Activated naive CD8-positive, alpha-beta T cell (primary cell): ENCODE results near the gene ACOD1.
"Not testable (repeated sequence)": the region's sequence is repeated elsewhere in the genome, so short reads cannot be mapped to it uniquely, and the experiment has no call there.

Experiments
- H3K27ac Mint-ChIP-seq: one replicate; pipeline ENCODE4 v1.8.0; 2021; ENCODE audit warnings: mixed read lengths
- H3K27me3 Mint-ChIP-seq: one replicate; pipeline ENCODE4 v1.8.0; 2021; ENCODE audit warnings: mixed read lengths
- H3K36me3 Mint-ChIP-seq: one replicate; pipeline ENCODE4 v1.8.0; 2021; ENCODE audit warnings: mixed read lengths
- H3K4me1 Mint-ChIP-seq: one replicate; pipeline ENCODE4 v1.8.0; 2021; ENCODE audit warnings: low read depth, mixed read lengths
- H3K4me3 Mint-ChIP-seq: one replicate; pipeline ENCODE4 v1.8.0; 2021; ENCODE audit warnings: mild to moderate bottlenecking, mixed read lengths
- H3K9me3 Mint-ChIP-seq: one replicate; pipeline ENCODE4 v1.8.0; 2021; ENCODE audit warnings: low read depth, mixed read lengths

Gene ACOD1

DNA sequence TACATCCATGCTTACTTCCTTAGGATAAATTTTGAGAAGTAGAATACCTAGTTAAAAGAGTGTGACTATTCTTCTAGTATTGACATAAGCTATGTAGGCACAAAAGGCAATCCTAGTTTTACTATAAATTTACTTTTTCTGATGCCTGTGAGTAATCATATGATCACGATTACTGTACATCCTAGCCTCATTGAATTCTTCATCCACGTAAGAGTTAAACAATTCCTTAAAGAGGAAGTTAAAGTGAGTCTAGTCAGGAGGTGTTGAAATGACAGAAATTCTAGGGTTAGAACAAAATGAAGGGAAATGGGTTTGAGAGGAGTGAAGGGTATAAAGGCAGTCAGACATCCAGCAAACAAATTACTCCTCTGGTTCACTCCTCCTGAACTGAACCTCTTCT lies at the start of gene ACOD1:
Gene ACOD1 (plus strand): TSS at position 363 of the 400 bp plus-strand sequence. CDS start 48 bp downstream, outside the sequence.
- Mint-ChIP-seq H3K4me1 (no peaks in the 10 kb centered on the region), H3K4me3 (no peak within 1 kb of the TSS), H3K27ac (no peak within 1 kb of the TSS), H3K9me3 (peaks cover 3% of the 10 kb centered on the region), H3K36me3 (no peaks in the 10 kb centered on the region), H3K27me3 (peaks cover 5% of the 10 kb centered on the region)

DNA sequence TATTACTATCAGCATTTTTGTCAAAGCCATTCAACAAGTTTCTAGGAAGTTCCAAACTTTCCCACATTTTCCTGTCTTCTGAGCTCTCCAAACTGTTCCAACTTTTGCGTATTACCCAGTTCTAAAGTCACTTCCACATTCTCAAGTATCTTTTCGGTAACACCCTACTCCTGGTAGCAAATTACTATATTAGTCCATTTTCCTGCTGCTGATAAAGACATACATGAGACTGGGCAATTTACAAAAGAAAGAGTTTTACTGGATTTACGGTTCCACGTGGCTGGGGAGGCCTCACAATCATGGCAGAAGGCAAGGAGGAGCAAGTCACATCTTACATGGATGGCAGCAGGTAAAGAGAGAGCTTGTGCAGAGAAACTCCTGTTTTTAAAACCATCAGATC lies 49.2 kb upstream of the ACOD1 start:
- not testable (repeated sequence) for H3K27me3 Mint-ChIP-seq, H3K9me3 Mint-ChIP-seq, H3K4me3 Mint-ChIP-seq, H3K36me3 Mint-ChIP-seq, H3K27ac Mint-ChIP-seq
- peaks cover 14% of the 10 kb centered on the region for H3K4me1 Mint-ChIP-seq

DNA sequence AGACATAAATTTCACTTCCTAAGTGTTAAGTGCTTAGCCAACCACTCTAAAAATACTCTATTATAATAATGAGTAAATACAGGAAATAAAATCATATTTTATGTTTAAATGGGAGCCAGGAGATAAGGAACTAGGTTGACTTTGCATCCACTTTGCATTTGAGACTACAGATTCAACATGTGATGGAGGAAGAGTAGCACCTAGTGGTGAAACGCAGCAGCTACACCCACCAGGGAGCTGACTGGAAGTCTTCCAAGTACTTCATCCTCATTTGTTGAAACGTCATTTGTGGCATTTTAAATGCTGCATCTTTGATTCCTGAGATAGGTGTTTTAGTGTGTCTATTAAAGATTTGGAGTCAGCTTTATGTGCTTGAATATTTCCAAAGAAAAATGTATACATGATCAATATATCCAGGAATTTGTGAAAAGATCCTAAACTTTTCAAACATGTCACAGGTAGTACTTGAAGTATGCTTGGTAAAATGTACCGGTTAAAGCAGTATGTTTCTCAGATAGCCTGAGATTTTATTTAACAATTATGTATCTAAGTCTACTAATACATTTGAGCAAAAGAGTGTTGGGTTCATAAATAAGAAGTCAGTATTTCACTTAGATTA lies 44.7 kb upstream of the ACOD1 start:
- Mint-ChIP-seq H3K27me3 (peaks cover 5% of the 10 kb centered on the region), H3K27ac (no peak overlapping the region)

DNA sequence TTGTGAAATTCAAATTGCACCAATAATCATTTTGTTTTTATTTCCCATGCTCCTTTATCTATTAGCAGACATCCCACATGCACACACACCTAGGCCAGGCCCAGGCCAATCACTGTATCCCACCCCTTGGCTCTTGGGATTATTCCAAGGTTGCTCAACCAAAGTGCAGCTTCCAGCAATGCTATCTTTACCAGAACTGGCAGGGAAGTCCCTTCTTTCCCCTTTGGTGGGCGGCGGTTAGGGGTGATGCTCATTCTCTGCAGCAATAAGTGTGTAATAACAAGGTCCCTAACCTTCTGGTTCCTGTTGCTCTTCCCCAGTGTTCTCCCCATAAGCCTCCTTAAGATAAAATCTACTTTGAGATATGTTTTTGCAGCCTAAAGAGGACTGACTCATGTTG lies 43.8 kb upstream of the ACOD1 start:
- no peaks in the 10 kb centered on the region for H3K36me3 Mint-ChIP-seq
- H3K27ac Mint-ChIP-seq: no peak overlapping the region
- no peaks in the 10 kb centered on the region for H3K9me3 Mint-ChIP-seq
- no peak overlapping the region for H3K4me3 Mint-ChIP-seq
- H3K27me3 Mint-ChIP-seq: peaks cover 5% of the 10 kb centered on the region
- H3K4me1 Mint-ChIP-seq: no peaks in the 10 kb centered on the region

More for the DNA sequence above, 44.7 kb upstream of the ACOD1 start:
- Mint-ChIP-seq H3K36me3 (no peaks in the 10 kb centered on the region), H3K4me3 (no peak overlapping the region), H3K9me3 (peaks cover 5% of the 10 kb centered on the region), H3K4me1 (no peaks in the 10 kb centered on the region)

DNA sequence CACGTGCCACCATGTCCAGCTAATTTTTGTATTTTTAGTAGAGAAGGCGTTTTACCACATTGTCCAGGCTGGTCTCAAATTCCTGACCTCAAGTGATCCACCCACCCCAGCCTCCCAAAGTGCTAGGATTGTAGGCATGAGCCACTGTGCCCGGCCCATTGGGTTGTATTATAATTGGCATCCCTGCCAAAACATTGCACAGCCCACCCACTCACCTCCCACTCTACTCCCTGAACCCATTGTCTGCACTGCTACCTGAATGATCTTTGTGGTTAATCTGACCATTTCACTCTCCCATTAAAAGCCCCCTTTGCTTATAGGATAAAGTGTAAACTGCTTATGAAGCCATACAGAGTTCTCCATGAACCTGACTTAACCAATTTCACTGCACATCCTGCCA lies 35.8 kb upstream of the ACOD1 start:
- H3K27ac Mint-ChIP-seq: no peak overlapping the region
- H3K4me1 Mint-ChIP-seq: no peaks in the 10 kb centered on the region
- H3K27me3 Mint-ChIP-seq: peaks cover 6% of the 10 kb centered on the region
- H3K9me3 Mint-ChIP-seq: no peaks in the 10 kb centered on the region
- H3K36me3 Mint-ChIP-seq: no peaks in the 10 kb centered on the region
- no peak overlapping the region for H3K4me3 Mint-ChIP-seq

DNA sequence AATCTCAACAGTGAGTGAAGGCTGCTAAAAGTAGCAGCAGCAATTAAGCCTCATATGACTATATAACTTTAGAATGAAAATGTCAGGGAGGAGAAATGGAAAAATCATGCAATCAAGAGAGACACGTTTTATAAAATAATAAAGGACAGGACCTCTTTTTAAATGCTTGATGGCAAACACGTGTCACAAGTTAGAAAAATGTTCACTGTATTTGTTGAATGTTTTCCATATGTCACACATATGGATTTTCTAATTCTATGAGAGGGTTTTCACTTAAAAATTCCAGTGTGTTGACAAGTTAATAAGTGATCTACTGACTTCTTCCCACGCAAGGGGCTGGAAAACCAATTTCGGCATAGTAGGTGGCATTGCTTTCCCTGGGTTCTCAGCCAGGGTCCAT lies 34.4 kb upstream of the ACOD1 start:
- Mint-ChIP-seq H3K9me3 (no peaks in the 10 kb centered on the region), H3K4me1 (no peaks in the 10 kb centered on the region), H3K27ac (no peak overlapping the region), H3K27me3 (peaks cover 8% of the 10 kb centered on the region), H3K36me3 (no peaks in the 10 kb centered on the region), H3K4me3 (no peak overlapping the region)

DNA sequence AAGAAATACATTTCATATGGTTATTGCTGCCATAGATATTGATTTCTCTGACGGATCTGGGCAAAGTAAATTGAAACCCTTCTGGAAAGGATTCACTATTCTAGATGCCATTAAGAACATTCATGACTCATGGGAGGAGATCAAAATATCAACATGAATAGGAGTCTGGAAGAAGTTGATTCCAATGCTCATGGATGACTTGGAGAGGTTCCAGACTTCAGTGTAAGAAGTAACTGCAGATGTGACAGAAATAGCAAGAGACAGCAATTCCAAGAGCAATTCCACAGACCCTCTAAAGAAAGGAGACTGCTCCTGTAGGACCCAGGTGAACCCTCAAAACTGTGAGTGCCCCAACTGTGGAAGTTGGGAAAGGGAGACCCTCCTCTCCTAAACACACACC lies 31.2 kb upstream of the ACOD1 start:
- peaks cover 18% of the 10 kb centered on the region for H3K27me3 Mint-ChIP-seq
- no peak overlapping the region for H3K4me3 Mint-ChIP-seq
- H3K27ac Mint-ChIP-seq: no peak overlapping the region
- no peaks in the 10 kb centered on the region for H3K4me1 Mint-ChIP-seq
- H3K9me3 Mint-ChIP-seq: peaks cover 8% of the 10 kb centered on the region
- peaks cover 3% of the 10 kb centered on the region for H3K36me3 Mint-ChIP-seq

DNA sequence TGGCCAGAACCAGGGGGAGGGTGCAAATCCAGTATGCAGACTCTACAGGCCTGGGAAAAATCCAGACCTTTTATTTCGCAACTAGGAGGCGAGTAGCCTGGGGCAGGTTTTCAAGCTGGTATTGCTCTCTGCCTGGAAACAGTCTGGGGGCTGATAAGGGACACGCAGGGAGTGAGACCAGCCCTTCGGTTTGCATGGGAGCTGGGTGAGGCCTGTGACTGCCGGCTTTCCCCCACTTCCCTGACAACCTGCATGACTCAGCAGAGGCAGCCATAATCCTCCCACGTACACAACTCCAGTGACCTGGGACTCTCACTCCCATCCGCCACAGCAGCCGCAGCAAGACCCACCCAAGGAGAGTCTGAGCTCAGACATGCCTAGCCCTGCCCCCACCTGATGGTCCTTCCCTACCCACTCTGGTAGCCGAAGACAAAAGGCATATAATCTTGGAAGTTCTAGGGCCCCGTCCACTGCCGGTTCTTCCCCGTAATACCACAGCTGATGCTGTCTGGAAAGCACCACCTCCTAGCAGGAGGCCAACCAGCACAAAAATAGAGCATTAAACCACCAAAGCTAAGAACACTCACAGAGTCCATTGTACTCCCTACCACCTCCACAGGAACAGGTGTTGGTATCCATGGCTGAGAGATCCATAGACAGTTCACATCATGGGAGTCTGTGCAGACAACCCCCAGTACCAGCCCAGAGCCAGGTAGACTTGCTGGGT lies 30.4 kb upstream of the ACOD1 start:
- H3K9me3 Mint-ChIP-seq, H3K36me3 Mint-ChIP-seq, H3K4me1 Mint-ChIP-seq, H3K4me3 Mint-ChIP-seq, H3K27ac Mint-ChIP-seq: not testable (repeated sequence)
- peaks cover 18% of the 10 kb centered on the region for H3K27me3 Mint-ChIP-seq

DNA sequence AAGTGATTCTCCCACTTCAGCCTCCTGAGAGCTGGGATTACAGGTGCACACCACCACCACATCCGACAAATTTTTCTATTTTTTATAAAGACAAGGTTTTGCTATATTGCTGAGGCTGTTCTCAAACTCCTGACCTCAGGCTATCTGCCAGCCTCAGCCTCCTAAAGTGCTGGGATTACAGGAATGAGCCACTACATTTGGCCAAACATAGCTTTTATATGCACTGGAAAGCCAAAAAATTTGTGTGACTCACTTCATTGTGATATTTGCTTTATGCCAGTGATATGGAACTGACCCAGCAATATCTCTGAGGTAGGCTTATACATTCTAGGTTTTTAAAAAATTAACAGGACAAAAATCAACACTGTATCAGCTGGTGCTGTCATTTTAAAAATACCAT lies 26.8 kb upstream of the ACOD1 start:
- peaks cover 14% of the 10 kb centered on the region for H3K27me3 Mint-ChIP-seq
- H3K9me3 Mint-ChIP-seq: peaks cover 8% of the 10 kb centered on the region
- H3K36me3 Mint-ChIP-seq: peaks cover 3% of the 10 kb centered on the region
- no peaks in the 10 kb centered on the region for H3K4me1 Mint-ChIP-seq
- H3K4me3 Mint-ChIP-seq: no peak overlapping the region
- no peak overlapping the region for H3K27ac Mint-ChIP-seq

DNA sequence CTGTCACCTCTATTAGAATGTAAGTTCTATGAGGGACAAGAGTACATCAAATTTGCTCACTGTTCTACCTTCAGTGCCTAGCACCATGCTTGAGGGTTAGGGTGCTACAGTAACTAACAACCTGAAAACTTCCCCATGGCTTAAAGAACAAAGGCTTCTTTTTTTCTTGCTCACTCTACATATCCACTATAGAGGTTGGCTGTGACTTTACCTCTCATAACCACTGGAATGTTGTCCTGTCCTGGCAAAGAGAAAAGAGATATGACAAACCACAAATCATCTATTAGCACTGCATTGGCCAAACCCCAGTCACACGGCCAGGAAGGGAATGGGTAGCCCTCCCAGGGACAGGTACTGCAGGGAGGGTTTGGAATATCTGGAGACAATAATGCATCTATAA lies 23.2 kb upstream of the ACOD1 start:
- Mint-ChIP-seq H3K27me3 (peaks cover 4% of the 10 kb centered on the region), H3K27ac (no peak overlapping the region), H3K4me1 (no peaks in the 10 kb centered on the region), H3K4me3 (no peak overlapping the region), H3K9me3 (peaks cover 4% of the 10 kb centered on the region), H3K36me3 (peaks cover 3% of the 10 kb centered on the region)

DNA sequence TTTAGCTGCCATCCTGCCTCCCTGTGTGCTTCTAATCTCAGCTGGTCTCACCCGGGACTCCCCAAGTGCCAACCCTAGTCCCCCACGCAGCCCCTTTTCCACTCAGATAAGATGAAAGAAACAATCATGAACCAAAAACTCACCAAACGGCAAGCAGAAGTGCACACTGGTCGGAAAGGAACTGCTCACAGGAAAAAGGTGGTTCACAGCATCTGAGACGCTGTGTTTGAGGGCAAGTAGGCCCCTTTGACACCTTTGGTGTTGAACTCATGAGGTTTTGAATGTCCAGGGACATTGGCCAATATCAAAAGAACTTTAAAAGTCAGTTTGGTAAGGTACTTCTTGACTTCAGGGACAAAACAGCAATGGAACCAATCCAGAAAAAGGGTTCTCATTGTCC lies 20.4 kb upstream of the ACOD1 start:
- H3K36me3 Mint-ChIP-seq: no peaks in the 10 kb centered on the region
- H3K9me3 Mint-ChIP-seq: no peaks in the 10 kb centered on the region
- no peak overlapping the region for H3K4me3 Mint-ChIP-seq
- no peaks in the 10 kb centered on the region for H3K27me3 Mint-ChIP-seq
- H3K4me1 Mint-ChIP-seq: no peaks in the 10 kb centered on the region
- H3K27ac Mint-ChIP-seq: no peak overlapping the region

DNA sequence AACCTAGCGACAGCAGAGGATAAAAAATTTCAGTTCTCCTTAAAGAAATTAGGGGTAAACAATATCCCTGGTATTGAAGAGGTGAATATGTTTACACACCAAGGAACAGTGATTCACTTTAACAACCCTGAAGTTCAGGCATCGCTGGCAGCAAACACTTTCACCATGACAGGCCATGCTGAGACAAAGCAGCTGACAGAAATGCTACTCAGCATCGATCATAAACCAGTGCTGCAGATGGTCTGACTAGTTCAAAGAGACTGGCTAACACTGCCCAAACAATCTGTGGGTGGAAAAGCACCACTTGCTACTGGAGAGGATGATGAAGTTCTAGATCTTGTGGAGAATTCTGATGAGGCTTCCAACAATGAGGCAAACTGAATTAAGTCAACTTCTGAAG lies 19.9 kb upstream of the ACOD1 start:
- H3K27ac Mint-ChIP-seq: no peak overlapping the region
- H3K4me3 Mint-ChIP-seq: no peak overlapping the region
- no peaks in the 10 kb centered on the region for H3K4me1 Mint-ChIP-seq
- no peaks in the 10 kb centered on the region for H3K36me3 Mint-ChIP-seq
- no peaks in the 10 kb centered on the region for H3K9me3 Mint-ChIP-seq
- H3K27me3 Mint-ChIP-seq: no peaks in the 10 kb centered on the region

DNA sequence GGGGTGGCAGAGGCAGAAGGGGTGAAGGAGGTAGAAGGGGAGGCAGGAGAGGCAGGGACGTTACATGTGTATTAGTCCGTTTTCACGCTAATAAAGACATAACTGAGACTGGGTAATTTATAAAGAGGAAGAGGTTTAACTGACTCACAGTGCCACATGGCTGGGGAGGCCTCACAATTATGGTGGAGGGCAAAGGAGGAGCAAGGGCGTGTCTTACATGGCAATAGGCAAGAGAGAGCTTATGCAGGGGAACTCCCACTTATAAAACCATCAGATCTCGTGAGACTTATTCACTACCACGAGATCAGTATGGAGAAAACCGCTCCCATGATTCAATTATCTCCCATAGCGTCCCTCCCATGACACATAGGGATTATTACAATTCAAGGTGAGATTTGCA lies 19.0 kb upstream of the ACOD1 start:
- Mint-ChIP-seq H3K27me3 (no peaks in the 10 kb centered on the region), H3K9me3 (no peaks in the 10 kb centered on the region), H3K4me3 (no peak overlapping the region), H3K4me1 (no peaks in the 10 kb centered on the region), H3K27ac (no peak overlapping the region), H3K36me3 (no peaks in the 10 kb centered on the region)

DNA sequence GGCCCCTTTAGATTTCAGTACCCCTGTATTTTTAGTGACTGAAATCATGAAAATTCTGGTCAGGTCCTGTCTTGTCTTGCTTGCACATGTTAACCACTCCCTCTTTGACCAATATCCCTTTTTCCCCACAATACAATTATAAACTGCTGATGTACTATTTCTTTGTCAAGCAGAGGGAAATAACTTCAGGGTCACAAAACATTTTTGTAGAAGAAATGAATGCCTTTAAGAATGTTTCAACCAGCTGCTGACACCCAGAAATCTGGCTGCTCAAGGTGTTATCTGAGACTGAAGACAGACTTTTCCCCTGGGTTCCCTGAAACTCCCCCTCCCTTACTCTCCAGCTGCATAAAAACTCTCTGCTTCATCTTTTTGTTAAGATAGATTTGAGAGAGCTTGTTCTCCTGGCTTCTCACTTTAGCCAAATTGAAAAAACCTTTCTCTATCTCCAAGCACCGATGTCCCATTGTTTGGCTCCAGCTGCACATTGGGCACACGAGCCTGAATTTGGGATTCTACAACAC lies 18.4 kb upstream of the ACOD1 start:
- Mint-ChIP-seq H3K9me3 (no peaks in the 10 kb centered on the region), H3K27ac (no peak overlapping the region), H3K4me3 (no peak overlapping the region), H3K36me3 (no peaks in the 10 kb centered on the region), H3K4me1 (no peaks in the 10 kb centered on the region), H3K27me3 (no peaks in the 10 kb centered on the region)

DNA sequence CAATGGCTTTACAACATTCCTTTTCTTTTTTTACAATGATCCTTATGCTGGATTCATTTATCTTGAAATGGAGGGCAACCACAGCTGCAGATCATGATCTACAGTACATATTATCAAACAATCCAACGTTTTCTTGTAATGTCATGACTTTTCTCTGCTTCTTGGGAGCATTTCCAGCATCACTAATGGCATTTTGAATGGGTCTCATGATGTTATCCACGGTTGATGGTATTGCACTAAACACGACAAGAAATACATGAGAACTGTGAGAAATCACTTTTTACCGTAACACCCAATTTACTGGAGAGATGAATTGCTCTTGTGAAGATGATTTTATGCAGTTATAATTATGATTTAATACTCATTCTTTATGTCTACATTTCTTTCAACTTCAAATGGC lies 16.2 kb upstream of the ACOD1 start:
- Mint-ChIP-seq H3K9me3 (peaks cover 3% of the 10 kb centered on the region), H3K27ac (no peak overlapping the region), H3K4me3 (no peak overlapping the region), H3K27me3 (no peaks in the 10 kb centered on the region), H3K4me1 (no peaks in the 10 kb centered on the region), H3K36me3 (no peaks in the 10 kb centered on the region)

DNA sequence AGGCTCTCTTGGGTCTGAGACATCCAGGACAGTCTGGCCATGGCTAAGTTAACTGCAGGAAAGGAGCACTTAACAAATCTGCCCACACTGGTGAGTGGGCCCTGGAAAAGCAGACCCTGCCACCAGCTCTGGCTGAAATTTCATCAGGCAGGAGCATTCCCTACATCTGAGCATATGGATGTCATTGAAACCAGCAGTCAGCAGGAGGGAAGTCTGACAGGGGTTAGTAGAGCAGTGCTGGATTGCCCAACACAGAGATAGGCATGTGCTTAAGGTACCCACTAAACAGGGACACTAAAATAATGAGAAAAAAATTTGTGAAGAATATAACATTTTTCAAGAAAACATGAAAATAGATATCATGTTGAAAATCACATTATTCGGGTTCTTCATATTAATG lies 13.6 kb upstream of the ACOD1 start:
- Mint-ChIP-seq H3K4me3 (no peak overlapping the region), H3K4me1 (no peaks in the 10 kb centered on the region), H3K9me3 (peaks cover 3% of the 10 kb centered on the region), H3K36me3 (no peaks in the 10 kb centered on the region), H3K27me3 (no peaks in the 10 kb centered on the region), H3K27ac (no peak overlapping the region)
